GM23338 (cell line): Measurements from ENCODE around the gene CLIC3. TPM values are rescaled to one million over a fixed set of nuclear protein-coding genes. Genes with fewer than 3 reads are reported as not detected.

ENCODE experiments used
- ATAC-seq: fragments of 200-7000 bp; cut with Tn5 transposase; 3 replicates; pipeline ENCODE4 v1.9.1; 2020
- DNase-seq: peaks from one replicate; pipeline ENCODE4 v3.0.0-alpha.2; 2015; ENCODE audit warnings: low spot score
- H2AFZ ChIP-seq: fragments of 200-600 bp; sonication (generic); 2 replicates; pipeline ENCODE4 v1.8.0; 2016; ENCODE audit warnings: antibody characterized with exemption, mild to moderate bottlenecking, moderate library complexity
- H3F3A ChIP-seq: fragments of 200-600 bp; sonication (generic); replicated peaks from 2 replicates; pipeline ENCODE4 v1.8.0; 2017; ENCODE audit warnings: antibody characterized with exemption, mixed run types, low read depth
- H3K27ac ChIP-seq: fragments of 200-600 bp; sonication (generic); 2 replicates; pipeline ENCODE4 v1.6.1; 2016; ENCODE audit warnings: low read depth
- H3K27me3 ChIP-seq: fragments of 200-600 bp; sonication (generic); 2 replicates; pipeline ENCODE4 v1.8.0; 2016; ENCODE audit warnings: mild to moderate bottlenecking, mixed run types, moderate library complexity; ENCODE audit not compliant: insufficient read depth
- H3K36me3 ChIP-seq: fragments of 200-600 bp; sonication (generic); 2 replicates; pipeline ENCODE4 v1.8.0; 2016; ENCODE audit warnings: mild to moderate bottlenecking; ENCODE audit not compliant: insufficient read depth
- H3K4me1 ChIP-seq: fragments of 200-600 bp; sonication (generic); 2 replicates; pipeline ENCODE4 v1.8.0; 2016; ENCODE audit warnings: mild to moderate bottlenecking, moderate library complexity; ENCODE audit not compliant: insufficient read depth
- H3K4me2 ChIP-seq: fragments of 200-600 bp; sonication (generic); 2 replicates; pipeline ENCODE4 v1.7.1; 2017; ENCODE audit warnings: mixed run types
- H3K4me3 ChIP-seq: fragments of 200-600 bp; sonication (generic); 2 replicates; pipeline ENCODE4 v1.6.1; 2016; ENCODE audit warnings: mixed run types
- H3K79me2 ChIP-seq: fragments of 200-600 bp; sonication (generic); replicated peaks from 2 replicates; pipeline ENCODE4 v1.8.0; 2017; ENCODE audit warnings: mild to moderate bottlenecking; ENCODE audit not compliant: insufficient read depth
- H3K9me2 ChIP-seq: fragments of 200-600 bp; sonication (generic); 2 replicates; pipeline ENCODE4 v1.8.0; 2017; ENCODE audit not compliant: insufficient read depth
- H4K20me1 ChIP-seq: fragments of 200-600 bp; sonication (generic); replicated peaks from 2 replicates; pipeline ENCODE4 v1.8.0; 2017; ENCODE audit warnings: mild to moderate bottlenecking; ENCODE audit not compliant: insufficient read depth
- H3K27ac Mint-ChIP-seq: 2 replicates; pipeline ENCODE4 v1.8.0; 2020; ENCODE audit warnings: inconsistent platforms, mild to moderate bottlenecking, moderate library complexity, mixed read lengths
- H3K27me3 Mint-ChIP-seq: 3 replicates; pipeline ENCODE4 v1.8.0; 2022; ENCODE audit warnings: low read depth, mild to moderate bottlenecking, moderate library complexity, mixed read lengths, inconsistent platforms; ENCODE audit not compliant: insufficient read depth, poor library complexity
- H3K36me3 Mint-ChIP-seq: 3 replicates; pipeline ENCODE4 v1.8.0; 2021; ENCODE audit warnings: low read depth, mild to moderate bottlenecking, inconsistent platforms, moderate library complexity, mixed read lengths
- H3K4me1 Mint-ChIP-seq: 3 replicates; pipeline ENCODE4 v1.8.0; 2020; ENCODE audit warnings: mild to moderate bottlenecking, inconsistent platforms, mixed read lengths
- H3K4me3 Mint-ChIP-seq: 3 replicates; pipeline ENCODE4 v1.8.0; 2021; ENCODE audit warnings: moderate library complexity, mild to moderate bottlenecking, inconsistent platforms, mixed read lengths
- H3K9me3 Mint-ChIP-seq: 3 replicates; pipeline ENCODE4 v1.8.0; 2020; ENCODE audit warnings: moderate library complexity, mild to moderate bottlenecking, inconsistent platforms, mixed read lengths
- CREB1 ChIP-seq: fragments of 250-450 bp; sonication (Bioruptor Pico); IDR thresholded peaks from 2 replicates; pipeline ENCODE4 v1.5.0; 2020; ENCODE audit warnings: low read depth, mild to moderate bottlenecking, moderate library complexity
- EZH2 ChIP-seq: fragments of 200-600 bp; sonication (generic); IDR thresholded peaks from one replicate; pipeline ENCODE4 v1.8.0; 2017; ENCODE audit warnings: antibody characterized with exemption, mild to moderate bottlenecking, low read depth; ENCODE audit not compliant: unreplicated experiment
- EZH2phosphoT487 ChIP-seq: fragments of 200-600 bp; sonication (generic); IDR thresholded peaks from one replicate; pipeline ENCODE4 v1.8.1; 2018; ENCODE audit warnings: antibody characterized with exemption; ENCODE audit not compliant: unreplicated experiment
- JUNB ChIP-seq: IDR thresholded peaks from one replicate; pipeline ENCODE4 v1.6.1; 2016; ENCODE audit warnings: antibody characterized with exemption; ENCODE audit not compliant: unreplicated experiment
- NANOG ChIP-seq: IDR thresholded peaks from 2 replicates; pipeline ENCODE4 v1.6.1; 2016; ENCODE audit warnings: antibody characterized with exemption, borderline replicate concordance
- POLR2AphosphoS5 ChIP-seq: IDR thresholded peaks from 2 replicates; pipeline ENCODE4 v1.6.1; 2016; ENCODE audit warnings: antibody characterized with exemption, low read depth
- STAT1 ChIP-seq: IDR thresholded peaks from one replicate; pipeline ENCODE4 v1.6.1; 2016; ENCODE audit warnings: antibody characterized with exemption; ENCODE audit not compliant: unreplicated experiment
- ZNF331 ChIP-seq: fragments of 250-450 bp; sonication (Bioruptor Pico); IDR thresholded peaks from 2 replicates; pipeline ENCODE4 v1.5.0; 2020; ENCODE audit warnings: low read depth, mild to moderate bottlenecking, moderate library complexity
- polyA plus RNA-seq: library from polyadenylated mRNA; unstranded; fragments of >200 nt; fragmentation: Nextera tagmentation; extraction: Ambion mirVana; gene quantifications from 2 replicates; pipeline ENCODE4 v1.2.1, GENCODE V29; 2016
- total RNA-seq: library from RNA; depleted of rRNA; stranded (reverse); fragments of >200 nt; shearing (Covaris generic); gene quantifications from 2 replicates; pipeline ENCODE4 v1.2.3, GENCODE V29; 2014
- TF ChIP-seq, protein P1 (sequence below): fragments of 250-450 bp; sonication (Bioruptor Pico); IDR thresholded peaks from 2 replicates; pipeline ENCODE4 v1.5.0; 2020; ENCODE audit warnings: mild to moderate bottlenecking, moderate library complexity
- TF ChIP-seq, protein P2 (sequence below): IDR thresholded peaks from 2 replicates; pipeline ENCODE4 v1.6.1; 2016; ENCODE audit warnings: antibody characterized with exemption
- TF ChIP-seq, protein P3 (sequence below): IDR thresholded peaks from one replicate; pipeline ENCODE4 v1.6.1; 2018; ENCODE audit warnings: antibody characterized with exemption; ENCODE audit not compliant: unreplicated experiment

The CLIC3 gene
- total and polyA plus RNA-seq, 2 experiments from 2014 or later: 0.53 to 0.56 TPM

DNA sequence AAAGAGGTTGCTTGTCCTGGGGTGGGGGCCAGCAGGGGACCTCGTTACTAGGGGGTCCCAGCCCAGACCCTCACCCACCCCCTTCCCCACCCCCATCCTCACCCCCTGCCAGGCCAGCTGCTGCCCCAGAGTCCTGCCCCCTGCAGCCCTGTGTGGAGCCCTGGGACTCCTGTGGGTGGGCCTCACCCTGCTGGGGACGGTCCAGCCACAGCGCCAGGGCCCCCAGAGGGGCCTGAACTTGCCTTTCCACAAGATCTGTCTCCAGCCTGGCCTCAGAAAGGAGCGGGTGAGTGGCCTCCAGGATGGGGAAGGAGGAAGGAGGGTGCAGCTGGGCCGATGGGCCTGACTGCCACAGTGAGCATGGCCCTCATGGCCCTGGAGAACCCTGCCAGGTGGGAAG lies 26.6 kb downstream of the CLIC3 start (continued):
- TF ChIP-seq, protein P1, sequence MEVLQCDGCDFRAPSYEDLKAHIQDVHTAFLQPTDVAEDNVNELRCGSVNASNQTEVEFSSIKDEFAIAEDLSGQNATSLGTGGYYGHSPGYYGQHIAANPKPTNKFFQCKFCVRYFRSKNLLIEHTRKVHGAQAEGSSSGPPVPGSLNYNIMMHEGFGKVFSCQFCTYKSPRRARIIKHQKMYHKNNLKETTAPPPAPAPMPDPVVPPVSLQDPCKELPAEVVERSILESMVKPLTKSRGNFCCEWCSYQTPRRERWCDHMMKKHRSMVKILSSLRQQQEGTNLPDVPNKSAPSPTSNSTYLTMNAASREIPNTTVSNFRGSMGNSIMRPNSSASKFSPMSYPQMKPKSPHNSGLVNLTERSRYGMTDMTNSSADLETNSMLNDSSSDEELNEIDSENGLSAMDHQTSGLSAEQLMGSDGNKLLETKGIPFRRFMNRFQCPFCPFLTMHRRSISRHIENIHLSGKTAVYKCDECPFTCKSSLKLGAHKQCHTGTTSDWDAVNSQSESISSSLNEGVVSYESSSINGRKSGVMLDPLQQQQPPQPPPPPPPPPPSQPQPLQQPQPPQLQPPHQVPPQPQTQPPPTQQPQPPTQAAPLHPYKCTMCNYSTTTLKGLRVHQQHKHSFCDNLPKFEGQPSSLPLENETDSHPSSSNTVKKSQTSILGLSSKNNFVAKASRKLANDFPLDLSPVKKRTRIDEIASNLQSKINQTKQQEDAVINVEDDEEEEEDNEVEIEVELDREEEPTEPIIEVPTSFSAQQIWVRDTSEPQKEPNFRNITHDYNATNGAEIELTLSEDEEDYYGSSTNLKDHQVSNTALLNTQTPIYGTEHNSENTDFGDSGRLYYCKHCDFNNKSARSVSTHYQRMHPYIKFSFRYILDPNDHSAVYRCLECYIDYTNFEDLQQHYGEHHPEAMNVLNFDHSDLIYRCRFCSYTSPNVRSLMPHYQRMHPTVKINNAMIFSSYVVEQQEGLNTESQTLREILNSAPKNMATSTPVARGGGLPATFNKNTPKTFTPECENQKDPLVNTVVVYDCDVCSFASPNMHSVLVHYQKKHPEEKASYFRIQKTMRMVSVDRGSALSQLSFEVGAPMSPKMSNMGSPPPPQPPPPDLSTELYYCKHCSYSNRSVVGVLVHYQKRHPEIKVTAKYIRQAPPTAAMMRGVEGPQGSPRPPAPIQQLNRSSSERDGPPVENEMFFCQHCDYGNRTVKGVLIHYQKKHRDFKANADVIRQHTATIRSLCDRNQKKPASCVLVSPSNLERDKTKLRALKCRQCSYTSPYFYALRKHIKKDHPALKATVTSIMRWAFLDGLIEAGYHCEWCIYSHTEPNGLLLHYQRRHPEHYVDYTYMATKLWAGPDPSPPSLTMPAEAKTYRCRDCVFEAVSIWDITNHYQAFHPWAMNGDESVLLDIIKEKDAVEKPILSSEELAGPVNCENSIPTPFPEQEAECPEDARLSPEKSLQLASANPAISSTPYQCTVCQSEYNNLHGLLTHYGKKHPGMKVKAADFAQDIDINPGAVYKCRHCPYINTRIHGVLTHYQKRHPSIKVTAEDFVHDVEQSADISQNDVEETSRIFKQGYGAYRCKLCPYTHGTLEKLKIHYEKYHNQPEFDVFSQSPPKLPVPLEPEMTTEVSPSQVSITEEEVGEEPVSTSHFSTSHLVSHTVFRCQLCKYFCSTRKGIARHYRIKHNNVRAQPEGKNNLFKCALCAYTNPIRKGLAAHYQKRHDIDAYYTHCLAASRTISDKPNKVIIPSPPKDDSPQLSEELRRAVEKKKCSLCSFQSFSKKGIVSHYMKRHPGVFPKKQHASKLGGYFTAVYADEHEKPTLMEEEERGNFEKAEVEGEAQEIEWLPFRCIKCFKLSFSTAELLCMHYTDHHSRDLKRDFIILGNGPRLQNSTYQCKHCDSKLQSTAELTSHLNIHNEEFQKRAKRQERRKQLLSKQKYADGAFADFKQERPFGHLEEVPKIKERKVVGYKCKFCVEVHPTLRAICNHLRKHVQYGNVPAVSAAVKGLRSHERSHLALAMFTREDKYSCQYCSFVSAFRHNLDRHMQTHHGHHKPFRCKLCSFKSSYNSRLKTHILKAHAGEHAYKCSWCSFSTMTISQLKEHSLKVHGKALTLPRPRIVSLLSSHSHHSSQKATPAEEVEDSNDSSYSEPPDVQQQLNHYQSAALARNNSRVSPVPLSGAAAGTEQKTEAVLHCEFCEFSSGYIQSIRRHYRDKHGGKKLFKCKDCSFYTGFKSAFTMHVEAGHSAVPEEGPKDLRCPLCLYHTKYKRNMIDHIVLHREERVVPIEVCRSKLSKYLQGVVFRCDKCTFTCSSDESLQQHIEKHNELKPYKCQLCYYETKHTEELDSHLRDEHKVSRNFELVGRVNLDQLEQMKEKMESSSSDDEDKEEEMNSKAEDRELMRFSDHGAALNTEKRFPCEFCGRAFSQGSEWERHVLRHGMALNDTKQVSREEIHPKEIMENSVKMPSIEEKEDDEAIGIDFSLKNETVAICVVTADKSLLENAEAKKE (CRISPR knock-in tag): no peak

DNA sequence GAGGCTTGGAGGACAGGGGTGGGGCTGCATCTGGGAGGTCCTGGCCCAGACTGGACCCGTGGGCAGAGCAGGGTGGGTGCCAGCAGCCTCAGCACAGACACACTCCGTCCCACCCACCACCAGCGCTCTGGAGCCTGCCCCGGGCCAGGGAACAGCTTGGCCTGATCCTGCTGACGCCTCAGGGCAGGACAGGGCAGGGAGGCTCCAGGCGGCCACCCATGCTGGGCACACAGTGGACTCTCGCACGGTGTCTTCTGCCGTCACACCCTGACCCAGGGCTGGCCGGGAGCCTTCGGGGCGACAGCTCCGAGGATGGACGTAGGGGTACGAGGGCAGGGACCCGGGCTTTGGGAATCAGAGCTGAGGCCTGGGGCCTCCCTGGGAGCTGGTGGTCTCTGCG lies 27.2 kb downstream of the CLIC3 start:
- peaks cover 5% of the 10 kb centered on the region for H3K27me3 Mint-ChIP-seq
- no peaks in the 10 kb centered on the region for H4K20me1 ChIP-seq
- H3K4me2 ChIP-seq: no peak overlapping the region
- H3K9me3 Mint-ChIP-seq: no peaks in the 10 kb centered on the region; the same call in 2 of the 3 replicates
- no peak for ATAC-seq
- no peak overlapping the region for H3K4me3 Mint-ChIP-seq
- H3K4me1 Mint-ChIP-seq: peaks cover 9% of the 10 kb centered on the region
- H3K27me3 ChIP-seq: no peaks in the 10 kb centered on the region
- H3K27ac ChIP-seq: no peak overlapping the region
- H3K9me2 ChIP-seq: no peaks in the 10 kb centered on the region
- TF ChIP-seq NANOG (no peak), EZH2phosphoT487 (no peak), ZNF331 (no peak), STAT1 (no peak), CREB1 (no peak), JUNB (no peak), POLR2AphosphoS5 (no peak), EZH2 (no peak)
- TF ChIP-seq, protein P2, sequence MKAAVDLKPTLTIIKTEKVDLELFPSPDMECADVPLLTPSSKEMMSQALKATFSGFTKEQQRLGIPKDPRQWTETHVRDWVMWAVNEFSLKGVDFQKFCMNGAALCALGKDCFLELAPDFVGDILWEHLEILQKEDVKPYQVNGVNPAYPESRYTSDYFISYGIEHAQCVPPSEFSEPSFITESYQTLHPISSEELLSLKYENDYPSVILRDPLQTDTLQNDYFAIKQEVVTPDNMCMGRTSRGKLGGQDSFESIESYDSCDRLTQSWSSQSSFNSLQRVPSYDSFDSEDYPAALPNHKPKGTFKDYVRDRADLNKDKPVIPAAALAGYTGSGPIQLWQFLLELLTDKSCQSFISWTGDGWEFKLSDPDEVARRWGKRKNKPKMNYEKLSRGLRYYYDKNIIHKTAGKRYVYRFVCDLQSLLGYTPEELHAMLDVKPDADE: no peak
- TF ChIP-seq, protein P3, sequence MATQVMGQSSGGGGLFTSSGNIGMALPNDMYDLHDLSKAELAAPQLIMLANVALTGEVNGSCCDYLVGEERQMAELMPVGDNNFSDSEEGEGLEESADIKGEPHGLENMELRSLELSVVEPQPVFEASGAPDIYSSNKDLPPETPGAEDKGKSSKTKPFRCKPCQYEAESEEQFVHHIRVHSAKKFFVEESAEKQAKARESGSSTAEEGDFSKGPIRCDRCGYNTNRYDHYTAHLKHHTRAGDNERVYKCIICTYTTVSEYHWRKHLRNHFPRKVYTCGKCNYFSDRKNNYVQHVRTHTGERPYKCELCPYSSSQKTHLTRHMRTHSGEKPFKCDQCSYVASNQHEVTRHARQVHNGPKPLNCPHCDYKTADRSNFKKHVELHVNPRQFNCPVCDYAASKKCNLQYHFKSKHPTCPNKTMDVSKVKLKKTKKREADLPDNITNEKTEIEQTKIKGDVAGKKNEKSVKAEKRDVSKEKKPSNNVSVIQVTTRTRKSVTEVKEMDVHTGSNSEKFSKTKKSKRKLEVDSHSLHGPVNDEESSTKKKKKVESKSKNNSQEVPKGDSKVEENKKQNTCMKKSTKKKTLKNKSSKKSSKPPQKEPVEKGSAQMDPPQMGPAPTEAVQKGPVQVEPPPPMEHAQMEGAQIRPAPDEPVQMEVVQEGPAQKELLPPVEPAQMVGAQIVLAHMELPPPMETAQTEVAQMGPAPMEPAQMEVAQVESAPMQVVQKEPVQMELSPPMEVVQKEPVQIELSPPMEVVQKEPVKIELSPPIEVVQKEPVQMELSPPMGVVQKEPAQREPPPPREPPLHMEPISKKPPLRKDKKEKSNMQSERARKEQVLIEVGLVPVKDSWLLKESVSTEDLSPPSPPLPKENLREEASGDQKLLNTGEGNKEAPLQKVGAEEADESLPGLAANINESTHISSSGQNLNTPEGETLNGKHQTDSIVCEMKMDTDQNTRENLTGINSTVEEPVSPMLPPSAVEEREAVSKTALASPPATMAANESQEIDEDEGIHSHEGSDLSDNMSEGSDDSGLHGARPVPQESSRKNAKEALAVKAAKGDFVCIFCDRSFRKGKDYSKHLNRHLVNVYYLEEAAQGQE: no peak
- DNase-seq: no peak
- H3K36me3 Mint-ChIP-seq: no peaks in the 10 kb centered on the region
- no peaks in the 10 kb centered on the region for H3F3A ChIP-seq
- H3K79me2 ChIP-seq: no peaks in the 10 kb centered on the region
- no peak overlapping the region for H2AFZ ChIP-seq
- no peaks in the 10 kb centered on the region for H3K36me3 ChIP-seq
- peaks cover 9% of the 10 kb centered on the region for H3K4me1 ChIP-seq
- H3K4me3 ChIP-seq: no peak overlapping the region
- H3K27ac Mint-ChIP-seq: no peak overlapping the region
